GM12878 (cell line): ENCODE results near the gene AP3S2. TPM values are rescaled to one million over a fixed set of nuclear protein-coding genes. Genes with fewer than 3 reads are reported as not detected.

ENCODE experiments used
- ATAC-seq: fragments of 200-7000 bp; cut with Tn5 transposase; 3 replicates; pipeline ENCODE4 v1.9.1; 2020; ENCODE audit warnings: mild to moderate bottlenecking, moderate library complexity
- BruUV-seq: library from RNA; stranded (reverse); fragments of 400-500 nt; replicated peaks from 2 replicates; lab custom pipeline; 2021; lab: Mats Ljungman, UMichigan
- CTCF ChIA-PET: fragments of 300-600 bp; sonication (Branson Sonifier 250); formaldehyde crosslinking; extraction: SDS; loops from one replicate; lab custom pipeline; 2021; ENCODE audit warnings: inconsistent platforms; lab: Yijun Ruan, JAX
- POLR2A ChIA-PET: fragments of 350-600 bp; formaldehyde crosslinking; extraction: SDS; loops from one replicate; lab custom pipeline; 2021; ENCODE audit warnings: inconsistent platforms; lab: Charles Lee
- RAD21 ChIA-PET: fragments of 300-600 bp; sonication (Branson Sonifier 250); formaldehyde crosslinking; loops from one replicate; lab custom pipeline; 2023; ENCODE audit warnings: antibody characterized with exemption; ENCODE audit not compliant: unreplicated experiment; lab: Charles Lee
- SMC1A ChIA-PET: fragments of 300-600 bp; sonication (Branson Sonifier 250); formaldehyde crosslinking; loops from one replicate; lab custom pipeline; 2023; ENCODE audit not compliant: unreplicated experiment, uncharacterized antibody; lab: Charles Lee
- DNase-seq: peaks from one replicate; pipeline ENCODE4 v3.0.0-alpha.2; 2011; ENCODE audit warnings: low read depth, low spot score
- FAIRE-seq: peaks from 3 replicates; lab custom pipeline; 2011; peaks lifted over from hg19 to GRCh38; lab: Jason Lieb, UNC
- H2AFZ ChIP-seq: 2 replicates; pipeline ENCODE4 v1.6.0; 2011; ENCODE audit warnings: low read depth, low read length, control low read depth; ENCODE audit not compliant: control insufficient read depth
- H3K27ac ChIP-seq: 2 replicates; pipeline ENCODE4 v1.5.1; 2011; ENCODE audit warnings: control low read depth; ENCODE audit not compliant: control insufficient read depth, insufficient read depth
- H3K27me3 ChIP-seq, 2 experiments: replicated peaks in 1 of 2; 2 replicates each; pipeline versions ENCODE4 v1.6.0 to v1.6.1; 2011; ENCODE audit warnings: low read length in 1 of 2; ENCODE audit not compliant: control insufficient read depth in 2 of 2, insufficient read depth in 2 of 2
- H3K36me3 ChIP-seq, 2 experiments: 2 replicates each; pipeline ENCODE4 v1.5.1; 2011; ENCODE audit warnings: low read length in 1 of 2; ENCODE audit not compliant: control insufficient read depth in 2 of 2, insufficient read depth in 2 of 2
- H3K4me1 ChIP-seq: 2 replicates; pipeline ENCODE4 v1.6.1; 2011; ENCODE audit warnings: mild to moderate bottlenecking, low read length, moderate library complexity, mixed read lengths; ENCODE audit not compliant: control insufficient read depth, insufficient read depth
- H3K4me2 ChIP-seq: 2 replicates; pipeline ENCODE4 v1.6.0; 2011; ENCODE audit warnings: control low read depth; ENCODE audit not compliant: control insufficient read depth, insufficient read depth
- H3K4me3 ChIP-seq: fragments of 200-600 bp; sonication (generic); 2 replicates; pipeline ENCODE4 v1.5.1; 2016
- H3K79me2 ChIP-seq: 2 replicates; pipeline ENCODE4 v1.6.0; 2011; ENCODE audit warnings: low read length; ENCODE audit not compliant: control insufficient read depth, insufficient read depth
- H3K9ac ChIP-seq: 2 replicates; pipeline ENCODE4 v1.8.0; 2011; ENCODE audit warnings: low read length, control low read depth, mixed read lengths; ENCODE audit not compliant: control insufficient read depth, insufficient read depth
- H3K9me3 ChIP-seq: replicated peaks from 3 replicates; pipeline ENCODE4 v1.5.1; 2011; ENCODE audit warnings: mild to moderate bottlenecking, low read length; ENCODE audit not compliant: control insufficient read depth, insufficient read depth
- H4K20me1 ChIP-seq: 2 replicates; pipeline ENCODE4 v1.6.0; 2011; ENCODE audit not compliant: control insufficient read depth, insufficient read depth
- BMI1 ChIP-seq: fragments of 450-650 bp; IDR thresholded peaks from 2 replicates; pipeline ENCODE4 v1.6.1; 2016; ENCODE audit warnings: mild to moderate bottlenecking, moderate library complexity, borderline replicate concordance
- CHD1 ChIP-seq: IDR thresholded peaks from 2 replicates; pipeline ENCODE4 v1.6.1; 2012; ENCODE audit warnings: low read depth, low read length, improper control_type of control experiment
- EGR1 ChIP-seq, 2 experiments: IDR thresholded peaks; 1 replicate in 1 of 2; 2 replicates in 1 of 2; pipeline ENCODE4 v1.6.1; 2011 to 2012; ENCODE audit warnings: low read depth in 2 of 2, low read length in 2 of 2, borderline replicate concordance in 1 of 2, mild to moderate bottlenecking in 1 of 2, moderate library complexity in 1 of 2
- IKZF2 ChIP-seq, 2 experiments: fragments of 450-650 bp; IDR thresholded peaks; 2 replicates each; pipeline ENCODE4 v1.6.1; 2017; ENCODE audit warnings: mild to moderate bottlenecking in 2 of 2, moderate library complexity in 2 of 2
- REST ChIP-seq: IDR thresholded peaks from 2 replicates; pipeline ENCODE4 v1.6.1; 2012; ENCODE audit warnings: mild to moderate bottlenecking, low read depth, low read length
- SREBF2 ChIP-seq: IDR thresholded peaks from 2 replicates; pipeline ENCODE4 v1.6.1; 2012; ENCODE audit warnings: mild to moderate bottlenecking, low read length
- ZBED1 ChIP-seq: IDR thresholded peaks from 2 replicates; pipeline ENCODE4 v1.6.1; 2016; ENCODE audit warnings: borderline replicate concordance
- WGBS: methylation state at CpG from one replicate; pipeline ENCODE4 v1.1.6; 2016; ENCODE audit warnings: low lambda C conversion rate; ENCODE audit not compliant: insufficient replicate concordance, insufficient coverage; ENCODE audit errors: missing lambda C conversion rate; 5-methylcytosine and 5-hydroxymethylcytosine counted together
- in situ Hi-C: fragments of 300-500 bp; cut with MboI; formaldehyde crosslinking; loops from 9 replicates; pipeline ENCODE4 v1.14.3; 2018; ENCODE audit warnings: mixed read lengths
- intact Hi-C: fragments of 100-400 bp; cut with micrococcal nuclease; formaldehyde crosslinking; loops from one replicate; pipeline ENCODE4 v1.14.2; 2022; ENCODE audit not compliant: unreplicated experiment
- polyA plus RNA-seq, 11 experiments: library from polyadenylated mRNA; depleted of rRNA in 4 of 11; unstranded in 6 of 11; stranded (reverse) in 5 of 11; fragments of >200 nt; fragmentation: Nextera tagmentation in 4 of 11; fragmentation: Illumina TruSeq in 1 of 11; extraction: Ambion mirVana in 4 of 11; extraction: Trizol in 1 of 11; gene quantifications; 1 replicate in 1 of 11; 2 replicates in 10 of 11; pipeline versions ENCODE4 v1.2.1 to v1.2.3, GENCODE V29; 2011 to 2016; ENCODE audit warnings: inconsistent platforms in 2 of 11, missing spikeins in 2 of 11, low read depth in 1 of 11
- total RNA-seq, 4 experiments: library from RNA; depleted of rRNA in 3 of 4; stranded (reverse); fragments of >200 nt in 3 of 4; fragmentation: Illumina TruSeq in 1 of 4; extraction: Trizol in 1 of 4; gene quantifications; 2 replicates each; pipeline versions ENCODE4 v1.2.1 to v1.2.3, GENCODE V29; 2013 to 2021

Gene AP3S2
- total and polyA plus RNA-seq, 10 of the 15 experiments (the other 5 are each of a cell fraction or from before 2014, with no cell fraction given), result 10.0 to 43.6 (median 26.0) TPM

GRCh38 chr15:89858661-89859458 lies 34.9 kb downstream of the AP3S2 start:
- H2AFZ ChIP-seq, result no peak overlapping the region
- no peaks in the 10 kb centered on the region for H3K79me2 ChIP-seq
- BruUV-seq, result TSS peak; percentile 49
- 97% methylated on average over 6 of the region's 9 CpGs for WGBS
- POLR2A ChIA-PET, result no interaction called here
- intact Hi-C loops, result no loop called here
- H3K4me1 ChIP-seq, result peaks cover 14% of the 10 kb centered on the region
- no peaks in the 10 kb centered on the region for H4K20me1 ChIP-seq
- CTCF ChIA-PET, result no interaction called here
- ATAC-seq (no peak), DNase-seq (no peak), FAIRE-seq (no peak)
- no peaks in the 10 kb centered on the region for H3K27me3 ChIP-seq
- no peak overlapping the region for H3K9ac ChIP-seq
- SMC1A ChIA-PET, result no interaction called here
- no peaks in the 10 kb centered on the region for H3K9me3 ChIP-seq
- no peak overlapping the region for H3K4me2 ChIP-seq
- in situ Hi-C loops, result no loop called here
- H3K27ac ChIP-seq, result no peak overlapping the region
- peaks cover 0 to 3% of the 10 kb centered on the region in 2 experiments; a peak in 2 of 4 replicates for H3K36me3 ChIP-seq
- RAD21 ChIA-PET, result no interaction called here
- H3K4me3 ChIP-seq, result no peak overlapping the region
- TF ChIP-seq IKZF2 (IDR thresholded peaks at IDR 0.05) (no peak), REST (no peak), EGR1 (IDR thresholded peaks at IDR 0.05; ENCODE audit: borderline replicate concordance in 1 of 2, low read depth in 2 of 2, low read length in 2 of 2) (no peak), SREBF2 (no peak), ZBED1 (no peak), CHD1 (no peak), BMI1 (no peak)
